Measurements from ENCODE around the gene MSL2.
"Not testable (repeated sequence)": the region's sequence is repeated elsewhere in the genome, so short reads cannot be mapped to it uniquely, and the experiment has no call there.

The MSL2 gene

DNA sequence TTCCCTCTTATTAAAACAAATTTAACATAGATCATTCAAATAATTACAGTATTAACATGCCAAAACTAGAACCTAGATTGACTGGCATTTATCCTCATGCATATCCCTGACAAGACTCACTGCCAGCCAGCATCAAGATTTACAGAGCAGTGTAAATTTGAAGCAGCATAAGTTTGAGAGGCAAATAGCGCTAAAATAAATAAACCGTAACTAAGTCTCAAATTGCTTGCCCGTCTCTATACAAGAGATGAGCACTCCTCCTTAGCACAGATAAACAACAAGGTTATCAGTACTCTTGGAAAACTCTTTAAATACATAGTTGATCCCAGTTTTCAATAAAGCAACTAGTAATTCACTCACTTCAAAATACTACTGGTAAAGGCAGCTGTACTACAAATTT, 29.6 kb downstream of the MSL2 start:
- no peak for TF ChIP-seq EZH2phosphoT487 (conservative IDR thresholded peaks at IDR 0.05; ENCODE audit: low read length)
- TF ChIP-seq, protein P1, sequence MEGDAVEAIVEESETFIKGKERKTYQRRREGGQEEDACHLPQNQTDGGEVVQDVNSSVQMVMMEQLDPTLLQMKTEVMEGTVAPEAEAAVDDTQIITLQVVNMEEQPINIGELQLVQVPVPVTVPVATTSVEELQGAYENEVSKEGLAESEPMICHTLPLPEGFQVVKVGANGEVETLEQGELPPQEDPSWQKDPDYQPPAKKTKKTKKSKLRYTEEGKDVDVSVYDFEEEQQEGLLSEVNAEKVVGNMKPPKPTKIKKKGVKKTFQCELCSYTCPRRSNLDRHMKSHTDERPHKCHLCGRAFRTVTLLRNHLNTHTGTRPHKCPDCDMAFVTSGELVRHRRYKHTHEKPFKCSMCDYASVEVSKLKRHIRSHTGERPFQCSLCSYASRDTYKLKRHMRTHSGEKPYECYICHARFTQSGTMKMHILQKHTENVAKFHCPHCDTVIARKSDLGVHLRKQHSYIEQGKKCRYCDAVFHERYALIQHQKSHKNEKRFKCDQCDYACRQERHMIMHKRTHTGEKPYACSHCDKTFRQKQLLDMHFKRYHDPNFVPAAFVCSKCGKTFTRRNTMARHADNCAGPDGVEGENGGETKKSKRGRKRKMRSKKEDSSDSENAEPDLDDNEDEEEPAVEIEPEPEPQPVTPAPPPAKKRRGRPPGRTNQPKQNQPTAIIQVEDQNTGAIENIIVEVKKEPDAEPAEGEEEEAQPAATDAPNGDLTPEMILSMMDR (IDR thresholded peaks at IDR 0.05; ENCODE audit: insufficient read depth, low read length, poor library complexity, severe bottlenecking), result no peak
- peaks cover 20% of the 10 kb centered on the region for H3F3A ChIP-seq (ENCODE audit: insufficient read depth)
- H3K4me3 ChIP-seq (ENCODE audit: insufficient read depth, low read length, poor library complexity, severe bottlenecking), result no peak overlapping the region
- H3K4me2 ChIP-seq (ENCODE audit: low read depth, low read length, poor library complexity, severe bottlenecking), result peak overlapping the region; percentile 53
- peaks cover 60% of the 10 kb centered on the region for H4K20me1 ChIP-seq (ENCODE audit: low read depth, low read length)
- H3K9ac ChIP-seq (ENCODE audit: low read length), result peak overlapping the region; percentile 15; the same call in 1 of the 2 replicates
- no peak overlapping the region for H2AFZ ChIP-seq (ENCODE audit: low read depth, low read length, severe bottlenecking)
- H3K27me3 ChIP-seq (ENCODE audit: low read length), result no peaks in the 10 kb centered on the region
- H3K9me3 ChIP-seq (ENCODE audit: insufficient read depth, low read length), result no peaks in the 10 kb centered on the region
- H3K9me2 ChIP-seq (replicated peaks; ENCODE audit: insufficient read depth, low read length), result no peaks in the 10 kb centered on the region
- H3K36me3 ChIP-seq (ENCODE audit: low read length), result no peaks in the 10 kb centered on the region
- H3K27ac ChIP-seq (ENCODE audit: low read depth, low read length), result peak overlapping the region; percentile 47
- H3K79me2 ChIP-seq (ENCODE audit: insufficient read depth, low read length), result peaks cover 100% of the 10 kb centered on the region

DNA sequence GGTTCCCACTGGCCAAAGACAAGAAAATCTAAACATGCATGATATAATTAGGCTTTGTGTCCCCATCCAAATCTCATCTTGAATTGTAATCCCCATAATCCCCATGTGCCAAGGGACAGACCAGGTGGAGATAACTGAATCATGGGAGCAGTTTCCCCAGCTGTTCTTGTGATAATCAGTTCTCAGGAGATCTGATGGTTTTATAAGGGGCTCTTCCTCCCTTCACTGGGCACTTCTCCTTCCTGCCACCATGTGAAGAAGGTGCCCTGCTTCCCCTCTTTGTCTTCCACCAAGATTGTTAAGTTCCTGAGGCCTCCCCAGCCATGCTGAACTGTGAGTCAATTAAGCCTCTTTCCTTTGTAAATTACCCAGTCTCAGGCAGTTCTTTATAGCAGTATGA, 32.5 kb downstream of the MSL2 start:
- not testable (repeated sequence) for H2AFZ ChIP-seq (ENCODE audit: low read depth, low read length, severe bottlenecking); H3K4me3 ChIP-seq (ENCODE audit: insufficient read depth, low read length, poor library complexity, severe bottlenecking); H3K27me3 ChIP-seq (ENCODE audit: low read length); H3K36me3 ChIP-seq (ENCODE audit: low read length); H3K9me3 ChIP-seq (ENCODE audit: insufficient read depth, low read length); H3K9ac ChIP-seq (ENCODE audit: low read length); H3K9me2 ChIP-seq (replicated peaks; ENCODE audit: insufficient read depth, low read length); H3K4me2 ChIP-seq (ENCODE audit: low read depth, low read length, poor library complexity, severe bottlenecking)
- H3F3A ChIP-seq (ENCODE audit: insufficient read depth), result peaks cover 14% of the 10 kb centered on the region
- peak overlapping the region; percentile 31 for H3K27ac ChIP-seq (ENCODE audit: low read depth, low read length)
- peaks cover 99% of the 10 kb centered on the region for H3K79me2 ChIP-seq (ENCODE audit: insufficient read depth, low read length)
- H4K20me1 ChIP-seq (ENCODE audit: low read depth, low read length), result peaks cover 65% of the 10 kb centered on the region

DNA sequence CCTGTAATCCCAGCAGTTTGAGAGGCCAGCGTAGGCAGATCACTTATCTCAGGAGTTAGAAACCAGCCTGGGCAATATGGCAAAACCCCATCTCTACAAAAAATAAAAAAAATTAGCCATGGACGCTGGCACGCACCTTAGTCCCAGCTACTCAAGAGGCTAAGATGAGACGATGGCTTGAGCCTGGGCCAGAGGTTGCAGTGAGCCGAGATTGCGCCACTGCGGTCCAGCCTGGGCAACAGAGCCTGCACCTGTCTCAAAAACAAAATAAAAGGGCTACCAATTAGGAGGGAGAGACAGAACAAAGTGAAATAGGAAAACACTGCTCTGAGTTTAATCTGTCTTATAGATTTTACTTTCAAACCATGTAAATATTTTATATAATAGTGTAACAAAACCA, 33.8 kb downstream of the MSL2 start:
- no peaks in the 10 kb centered on the region for H3K27me3 ChIP-seq (ENCODE audit: low read length)
- peaks cover 18% of the 10 kb centered on the region; the same call in 1 of the 2 replicates for H3F3A ChIP-seq (ENCODE audit: insufficient read depth)
- H3K27ac ChIP-seq (ENCODE audit: low read depth, low read length), result no peak overlapping the region
- TF ChIP-seq, protein P1 (IDR thresholded peaks at IDR 0.05; ENCODE audit: insufficient read depth, low read length, poor library complexity, severe bottlenecking), result no peak
- TF ChIP-seq EZH2phosphoT487 (conservative IDR thresholded peaks at IDR 0.05; ENCODE audit: low read length), result no peak
- no peak overlapping the region for H3K4me2 ChIP-seq (ENCODE audit: low read depth, low read length, poor library complexity, severe bottlenecking)
- no peaks in the 10 kb centered on the region for H3K36me3 ChIP-seq (ENCODE audit: low read length)
- no peaks in the 10 kb centered on the region for H3K9me2 ChIP-seq (replicated peaks; ENCODE audit: insufficient read depth, low read length)
- H3K9me3 ChIP-seq (ENCODE audit: insufficient read depth, low read length), result no peaks in the 10 kb centered on the region
- H3K9ac ChIP-seq (ENCODE audit: low read length), result no peak overlapping the region
- no peak overlapping the region for H3K4me3 ChIP-seq (ENCODE audit: insufficient read depth, low read length, poor library complexity, severe bottlenecking)
- H2AFZ ChIP-seq (ENCODE audit: low read depth, low read length, severe bottlenecking), result no peak overlapping the region
- peaks cover 99% of the 10 kb centered on the region for H3K79me2 ChIP-seq (ENCODE audit: insufficient read depth, low read length)
- H4K20me1 ChIP-seq (ENCODE audit: low read depth, low read length), result peaks cover 65% of the 10 kb centered on the region

DNA sequence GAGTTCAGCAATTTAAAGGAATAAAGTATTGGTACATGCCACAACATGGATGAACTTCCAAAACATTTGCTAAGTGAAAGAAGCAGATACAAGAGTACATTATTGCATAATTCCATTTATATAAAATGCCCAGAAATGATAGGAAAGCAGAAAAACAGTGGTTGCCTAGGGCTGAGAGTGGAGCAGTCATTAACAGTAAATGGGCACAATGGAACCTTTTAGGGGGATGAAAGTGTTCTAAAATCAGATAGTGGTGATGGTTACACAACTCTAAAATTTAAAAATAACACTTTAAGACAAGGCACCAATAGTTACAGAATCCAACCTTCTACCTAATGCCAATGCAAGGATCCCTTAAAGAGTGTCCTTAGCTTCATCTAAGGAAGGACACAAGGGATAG, 34.6 kb downstream of the MSL2 start:
- Histone ChIP-seq H3K9ac (ENCODE audit: low read length) (no peak overlapping the region), H3K4me2 (ENCODE audit: low read depth, low read length, poor library complexity, severe bottlenecking) (no peak overlapping the region), H3K79me2 (ENCODE audit: insufficient read depth, low read length) (peaks cover 99% of the 10 kb centered on the region), H3K27me3 (ENCODE audit: low read length) (no peaks in the 10 kb centered on the region), H3F3A (ENCODE audit: insufficient read depth) (peaks cover 18% of the 10 kb centered on the region; the same call in 1 of the 2 replicates), H4K20me1 (ENCODE audit: low read depth, low read length) (peaks cover 61% of the 10 kb centered on the region), H3K27ac (ENCODE audit: low read depth, low read length) (no peak overlapping the region), H3K36me3 (ENCODE audit: low read length) (no peaks in the 10 kb centered on the region), H2AFZ (ENCODE audit: low read depth, low read length, severe bottlenecking) (no peak overlapping the region), H3K4me3 (ENCODE audit: insufficient read depth, low read length, poor library complexity, severe bottlenecking) (no peak overlapping the region), H3K9me2 (replicated peaks; ENCODE audit: insufficient read depth, low read length) (no peaks in the 10 kb centered on the region), H3K9me3 (ENCODE audit: insufficient read depth, low read length) (no peaks in the 10 kb centered on the region)
- no peak for TF ChIP-seq EZH2phosphoT487 (conservative IDR thresholded peaks at IDR 0.05; ENCODE audit: low read length)
- TF ChIP-seq, protein P1 (IDR thresholded peaks at IDR 0.05; ENCODE audit: insufficient read depth, low read length, poor library complexity, severe bottlenecking), result no peak
